ENCODE measurements around the gene IL20RA. TPM values are rescaled to one million over a fixed set of nuclear protein-coding genes. Genes with fewer than 3 reads are reported as not detected.

Gene IL20RA
- total and polyA plus RNA-seq, 2 of the 13 experiments (the other 11 are each of a cell fraction or from before 2014, with no cell fraction given): not detected

- H3K79me2 ChIP-seq (ENCODE audit: insufficient read depth, low read length): no peaks in the 10 kb centered on the region
- no TSS peak for BruUV-seq (replicated peaks)
- H3K9me3 ChIP-seq (ENCODE audit: low read length): no peaks in the 10 kb centered on the region
- DNase-seq (ENCODE audit: low spot score) (no peak), FAIRE-seq (no peak), ATAC-seq (peak; percentile 33; the same call in 1 of the 3 replicates)
- no peak overlapping the region for H3K4me2 ChIP-seq (ENCODE audit: low read depth, low read length)
- no peak overlapping the region for H3K27ac ChIP-seq (ENCODE audit: extremely low read length, insufficient read depth, low read length)
- 29% methylated on average over 14 of the region's 14 CpGs for WGBS (ENCODE audit: low lambda C conversion rate)
- no peaks in the 10 kb centered on the region for H4K20me1 ChIP-seq (ENCODE audit: insufficient read depth, low read length)
- intact Hi-C loops (cut with micrococcal nuclease; ENCODE audit: unreplicated experiment) (no loop called here), in situ Hi-C loops (cut with HindIII; ENCODE audit: extremely low pct_ligation_motif_present, low pct_unique_long_range_greater_than_20kb) (loop anchor here (25.0 kb wide), 1 partner anchor 680 kb away; no protein-coding TSS in a partner anchor)
- peaks cover 4 to 26% of the 10 kb centered on the region in 2 experiments; a peak in 3 of 5 replicates for H3K27me3 ChIP-seq (ENCODE audit: control insufficient read depth in 1 of 2, insufficient read depth in 2 of 2, low read length in 2 of 2)
- no peak overlapping the region for H3K9ac ChIP-seq (ENCODE audit: insufficient read depth, low read depth, low read length)
- TF ChIP-seq TEAD2 (CRISPR knock-in tag; IDR thresholded peaks at IDR 0.05): no peak
- TF ChIP-seq RNF219 (CRISPR knock-in tag; IDR thresholded peaks at IDR 0.05): no peak
- TF ChIP-seq EZH2 (conservative IDR thresholded peaks at IDR 0.05; ENCODE audit: low read depth, low read length): 0 out of 2 replicates have a peak, but pooled peaks have one; percentile 48
- H3K36me3 ChIP-seq (replicated peaks in 1 of 2; ENCODE audit: control insufficient read depth in 1 of 2, insufficient read depth in 2 of 2, low read length in 2 of 2): no peaks in the 10 kb centered on the region
- H3K4me1 ChIP-seq (ENCODE audit: insufficient read depth, low read length): peaks cover 7% of the 10 kb centered on the region; the same call in 1 of the 2 replicates
- POLR2A ChIA-PET: no interaction called here
- CTCF ChIA-PET (ENCODE audit: low intra/inter-chr PET ratio, low total read pairs): no interaction called here
- H3K4me3 ChIP-seq (replicated peaks in 1 of 3; ENCODE audit: insufficient read depth in 1 of 3, low read depth in 2 of 3, low read length in 3 of 3): no peak overlapping the region
- no peak overlapping the region for H2AFZ ChIP-seq (ENCODE audit: low read length)
Observed at GRCh38 chr6:136956590-136957544, 87.9 kb downstream of the IL20RA start.

- in situ Hi-C loops (cut with HindIII; ENCODE audit: extremely low pct_ligation_motif_present, low pct_unique_long_range_greater_than_20kb) (loop anchor here (25.0 kb wide), 1 partner anchor 682 kb away; no protein-coding TSS in a partner anchor), intact Hi-C loops (cut with micrococcal nuclease; ENCODE audit: unreplicated experiment) (no loop called here)
- ATAC-seq (no peak), DNase-seq (ENCODE audit: low spot score) (no peak), FAIRE-seq (no peak)
- TF ChIP-seq ZNF350 (CRISPR knock-in tag; IDR thresholded peaks at IDR 0.05; ENCODE audit: borderline replicate concordance, low read depth) (no peak), SNAPC5 (CRISPR knock-in tag; IDR thresholded peaks at IDR 0.05; ENCODE audit: borderline replicate concordance) (no peak), NFE2L2 (IDR thresholded peaks at IDR 0.05; ENCODE audit: low read length) (no peak), HDAC6 (IDR thresholded peaks at IDR 0.05; ENCODE audit: low read depth, low read length) (no peak), ZNF761 (CRISPR knock-in tag; conservative IDR thresholded peaks at IDR 0.05) (no peak), ZNF367 (CRISPR knock-in tag; IDR thresholded peaks at IDR 0.05; ENCODE audit: borderline replicate concordance) (no peak)
- Histone ChIP-seq H3K4me1 (ENCODE audit: insufficient read depth, low read length) (peaks cover 7% of the 10 kb centered on the region; the same call in 1 of the 2 replicates), H3K4me3 (replicated peaks in 1 of 3; ENCODE audit: insufficient read depth in 1 of 3, low read depth in 2 of 3, low read length in 3 of 3) (no peak overlapping the region), H3K36me3 (replicated peaks in 1 of 2; ENCODE audit: control insufficient read depth in 1 of 2, insufficient read depth in 2 of 2, low read length in 2 of 2) (no peaks in the 10 kb centered on the region), H4K20me1 (ENCODE audit: insufficient read depth, low read length) (no peaks in the 10 kb centered on the region), H3K9ac (ENCODE audit: insufficient read depth, low read depth, low read length) (no peak overlapping the region), H2AFZ (ENCODE audit: low read length) (no peak overlapping the region), H3K4me2 (ENCODE audit: low read depth, low read length) (no peak overlapping the region), H3K9me3 (ENCODE audit: low read length) (no peaks in the 10 kb centered on the region), H3K79me2 (ENCODE audit: insufficient read depth, low read length) (no peaks in the 10 kb centered on the region), H3K27ac (ENCODE audit: extremely low read length, insufficient read depth, low read length) (no peak overlapping the region), H3K27me3 (ENCODE audit: control insufficient read depth in 1 of 2, insufficient read depth in 2 of 2, low read length in 2 of 2) (peaks cover 4 to 26% of the 10 kb centered on the region in 2 experiments; a peak in 3 of 5 replicates)
- CTCF ChIA-PET (ENCODE audit: low intra/inter-chr PET ratio, low total read pairs): no interaction called here
- under 1% methylated on average over 3 of the region's 3 CpGs for WGBS (ENCODE audit: low lambda C conversion rate)
- no TSS peak for BruUV-seq (replicated peaks)
- POLR2A ChIA-PET: no interaction called here
Observed at GRCh38 chr6:136955123-136955522, 89.6 kb downstream of the IL20RA start.
